HepG2 (cell line): ENCODE results near the gene ZNF217. TPM values are rescaled to one million over a fixed set of nuclear protein-coding genes. Genes with fewer than 3 reads are reported as not detected.
A peak's percentile ranks its signal among the peaks of the same experiment; 100 is the strongest.

Experiments
- ARHGAP35 ChIP-seq: sonication (generic); formaldehyde crosslinking; IDR thresholded peaks from 2 replicates; pipeline ENCODE4 v1.9.0; 2022; ENCODE audit warnings: mild to moderate bottlenecking, inconsistent platforms, moderate library complexity, missing genetic modification reagents, borderline replicate concordance
- BCL6 ChIP-seq: IDR thresholded peaks from 2 replicates; pipeline ENCODE4 v1.6.1; 2016; ENCODE audit warnings: missing genetic modification reagents, missing compliant biosample characterization
- BRF2 ChIP-seq: sonication (generic); formaldehyde crosslinking; IDR thresholded peaks from 2 replicates; pipeline ENCODE4 v1.8.1; 2022; ENCODE audit warnings: mild to moderate bottlenecking, missing genetic modification reagents
- KDM3A ChIP-seq: IDR thresholded peaks from 2 replicates; pipeline ENCODE4 v1.6.1; 2018; ENCODE audit warnings: low read depth, missing compliant biosample characterization
- MEIS1 ChIP-seq: sonication (generic); formaldehyde crosslinking; IDR thresholded peaks from 2 replicates; pipeline ENCODE4 v1.9.0; 2021; ENCODE audit warnings: mild to moderate bottlenecking, missing genetic modification reagents, moderate library complexity, borderline replicate concordance
- PAF1 ChIP-seq: IDR thresholded peaks from 2 replicates; pipeline ENCODE4 v1.6.1; 2016; ENCODE audit warnings: missing genetic modification reagents, missing compliant biosample characterization
- RBFOX2 ChIP-seq: fragments of 200-400 bp; formaldehyde crosslinking; IDR thresholded peaks from 2 replicates; pipeline ENCODE4 v1.6.1; 2017; ENCODE audit warnings: low read depth, mild to moderate bottlenecking, low read length
- SMC3 ChIP-seq: IDR thresholded peaks from 2 replicates; pipeline ENCODE4 v1.6.1; 2011; ENCODE audit warnings: low read length, improper control_type of control experiment
- TCF7L2 ChIP-seq: IDR thresholded peaks from 2 replicates; pipeline ENCODE4 v1.6.1; 2011; ENCODE audit warnings: mild to moderate bottlenecking, low read depth, low read length, moderate library complexity
- ZNF263 ChIP-seq: sonication (generic); formaldehyde crosslinking; IDR thresholded peaks from 2 replicates; pipeline ENCODE4 v1.4.0; 2020; ENCODE audit warnings: missing genetic modification reagents
- ZNF383 ChIP-seq: sonication (generic); formaldehyde crosslinking; IDR thresholded peaks from 2 replicates; pipeline ENCODE4 v1.4.0; 2020; ENCODE audit warnings: missing genetic modification reagents, mild to moderate bottlenecking, borderline replicate concordance
- ZNF766 ChIP-seq: sonication (generic); formaldehyde crosslinking; IDR thresholded peaks from 2 replicates; pipeline ENCODE4 v1.5.0; 2020; ENCODE audit warnings: missing genetic modification reagents, borderline replicate concordance
- ZNF839 ChIP-seq: sonication (generic); formaldehyde crosslinking; IDR thresholded peaks from 2 replicates; pipeline ENCODE4 v1.4.0; 2020; ENCODE audit warnings: missing genetic modification reagents, mild to moderate bottlenecking, borderline replicate concordance
- ZNF878 ChIP-seq: sonication (generic); formaldehyde crosslinking; IDR thresholded peaks from 2 replicates; pipeline ENCODE4 v1.8.1; 2023; ENCODE audit warnings: mild to moderate bottlenecking, missing genetic modification reagents, moderate library complexity
- polyA plus RNA-seq, 8 experiments: library from polyadenylated mRNA; depleted of rRNA in 3 of 8; stranded (reverse) in 7 of 8; unstranded in 1 of 8; fragments of >200 nt; fragmentation: Illumina TruSeq in 4 of 8; extraction: Trizol in 4 of 8; gene quantifications; 2 replicates each; pipeline versions ENCODE4 v1.2.1 to v1.2.3, GENCODE V29; 2011 to 2016; ENCODE audit warnings: low read depth in 4 of 8, missing spikeins in 1 of 8, mixed read lengths in 1 of 8; ENCODE audit not compliant: insufficient read depth in 1 of 8
- total RNA-seq, 5 experiments: library from RNA; depleted of rRNA; stranded (reverse); fragments of >200 nt; fragmentation: Illumina TruSeq; extraction: Trizol; gene quantifications; 2 replicates each; pipeline ENCODE4 v1.2.3, GENCODE V29; 2016; ENCODE audit warnings: low read depth in 1 of 5
- TF ChIP-seq, protein P1 (sequence below): sonication (generic); formaldehyde crosslinking; conservative IDR thresholded peaks from 2 replicates; pipeline ENCODE4 v1.4.0; 2020; ENCODE audit warnings: missing genetic modification reagents

ZNF217 gene
- total and polyA plus RNA-seq, 2 of the 13 experiments (the other 11 are each of a cell fraction or from before 2014, with no cell fraction given), result 22.3 to 29.8 TPM

DNA sequence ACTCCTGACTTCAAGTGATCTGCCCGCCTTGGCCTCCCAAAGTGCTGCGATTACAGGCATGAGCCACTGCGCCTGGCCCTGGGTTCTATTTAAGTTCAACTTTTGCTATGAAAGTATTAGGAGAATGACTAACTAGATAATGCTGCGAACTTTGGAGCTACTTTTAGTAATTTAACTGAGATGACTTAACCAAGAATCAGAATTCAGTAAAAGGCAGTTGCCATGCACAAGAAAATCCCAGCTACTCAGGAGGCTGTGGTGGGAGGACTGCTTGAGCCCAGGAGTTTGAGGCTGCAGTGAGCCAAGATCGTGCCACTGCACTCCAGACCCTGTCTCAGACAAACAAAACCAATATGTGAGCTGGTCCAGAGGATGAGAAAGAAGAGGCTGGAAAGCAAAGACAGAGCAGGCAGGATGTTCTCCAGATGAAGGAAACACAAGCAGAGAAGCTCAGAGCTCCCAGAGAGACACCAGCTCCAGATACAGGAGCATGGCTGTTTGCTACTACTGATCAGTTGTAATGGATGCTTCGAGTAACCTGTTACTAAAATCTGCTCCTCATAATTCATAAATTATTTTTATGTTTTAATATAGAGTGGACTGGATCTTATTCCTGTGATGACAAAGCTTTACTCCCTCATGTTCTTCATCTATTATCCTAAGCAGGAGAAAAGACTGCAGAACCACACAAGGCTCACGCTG, 23.9 kb downstream of the ZNF217 start (continued):
- TF ChIP-seq KDM3A (CRISPR knock-in tag) (no peak), TCF7L2 (no peak), ZNF766 (CRISPR knock-in tag) (no peak), RBFOX2 (no peak), MEIS1 (no peak), ARHGAP35 (no peak), BCL6 (CRISPR knock-in tag) (no peak), ZNF839 (no peak), SMC3 (no peak), ZNF878 (0 out of 2 replicates have a peak, but pooled peaks have one; percentile 7), ZNF383 (CRISPR knock-in tag) (no peak), PAF1 (CRISPR knock-in tag) (0 out of 2 replicates have a peak, but pooled peaks have one; percentile 20), ZNF263 (peak; percentile 23; the same call in 1 of the 2 replicates), BRF2 (CRISPR knock-in tag) (0 out of 2 replicates have a peak, but pooled peaks have one; percentile 1)
- TF ChIP-seq, protein P1, sequence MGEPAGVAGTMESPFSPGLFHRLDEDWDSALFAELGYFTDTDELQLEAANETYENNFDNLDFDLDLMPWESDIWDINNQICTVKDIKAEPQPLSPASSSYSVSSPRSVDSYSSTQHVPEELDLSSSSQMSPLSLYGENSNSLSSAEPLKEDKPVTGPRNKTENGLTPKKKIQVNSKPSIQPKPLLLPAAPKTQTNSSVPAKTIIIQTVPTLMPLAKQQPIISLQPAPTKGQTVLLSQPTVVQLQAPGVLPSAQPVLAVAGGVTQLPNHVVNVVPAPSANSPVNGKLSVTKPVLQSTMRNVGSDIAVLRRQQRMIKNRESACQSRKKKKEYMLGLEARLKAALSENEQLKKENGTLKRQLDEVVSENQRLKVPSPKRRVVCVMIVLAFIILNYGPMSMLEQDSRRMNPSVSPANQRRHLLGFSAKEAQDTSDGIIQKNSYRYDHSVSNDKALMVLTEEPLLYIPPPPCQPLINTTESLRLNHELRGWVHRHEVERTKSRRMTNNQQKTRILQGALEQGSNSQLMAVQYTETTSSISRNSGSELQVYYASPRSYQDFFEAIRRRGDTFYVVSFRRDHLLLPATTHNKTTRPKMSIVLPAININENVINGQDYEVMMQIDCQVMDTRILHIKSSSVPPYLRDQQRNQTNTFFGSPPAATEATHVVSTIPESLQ (CRISPR knock-in tag), result no peak
